ENCODE data around the gene NCAM1. TPM values are rescaled to one million over a fixed set of nuclear protein-coding genes. Genes with fewer than 3 reads are reported as not detected.

NCAM1 gene
- not detected in 2 replicates for total RNA-seq (2011; cell fraction: chromatin; rRNA removed; ENCODE audit: low replicate concordance)
- not detected in 2 replicates for total RNA-seq (2011; cell fraction: nucleolus; rRNA removed)
- not detected in 2 replicates for total RNA-seq (2011; cell fraction: nucleoplasm; rRNA removed)
- not detected in 2 replicates for total RNA-seq (2014; rRNA removed)
- total RNA-seq (2014; rRNA removed; fragmentation: Illumina TruSeq; extraction: Trizol) = not detected in 2 replicates
- total RNA-seq (2015; rRNA removed; fragmentation: Illumina TruSeq; extraction: Trizol) = not detected in 2 replicates
- 0.09 TPM in 2 replicates for total RNA-seq (2021)
- polyA plus RNA-seq (2011; rRNA removed) = not detected in 2 replicates
- polyA plus RNA-seq (2011; cell fraction: cytosol; rRNA removed) = 0.01 and 0.03 TPM in 2 replicates
- not detected in 2 replicates for polyA plus RNA-seq (2011; cell fraction: nucleus; rRNA removed)
- polyA plus RNA-seq (2012) = 0.05 TPM in 1 of 2 replicates, not detected in the other
- polyA plus RNA-seq (2014; fragmentation: Illumina TruSeq; extraction: Trizol) = not detected in 2 replicates
- under 1 TPM in 1 of 2 experiments, not detected in 1; 0.23 TPM for polyA plus RNA-seq (2014; fragmentation: Nextera tagmentation; extraction: Ambion mirVana)
- polyA plus RNA-seq (2014; rRNA removed) = not detected in 2 replicates
- polyA minus RNA-seq (2011; rRNA and poly(A)+ RNA removed) = not detected in 2 replicates
- polyA minus RNA-seq (2011; cell fraction: cytosol; rRNA and poly(A)+ RNA removed) = not detected in 2 replicates
- polyA minus RNA-seq (2011; cell fraction: nucleus; rRNA and poly(A)+ RNA removed) = not detected in 2 replicates
- percentile 0 among the genes with signal in this experiment for Bru-seq, nascent RNA
- BruChase-seq, experiment 1, labeled RNA remaining after a 2-hour chase = percentile 1 among the genes with signal in this experiment
- percentile 2 among the genes with signal in this experiment for BruChase-seq, experiment 2, labeled RNA remaining after a 6-hour chase
- long read RNA-seq, experiment 1 = 0 reads
- long read RNA-seq, experiment 2 = 0 reads
- long read RNA-seq, experiment 3 = 0 reads

DNA sequence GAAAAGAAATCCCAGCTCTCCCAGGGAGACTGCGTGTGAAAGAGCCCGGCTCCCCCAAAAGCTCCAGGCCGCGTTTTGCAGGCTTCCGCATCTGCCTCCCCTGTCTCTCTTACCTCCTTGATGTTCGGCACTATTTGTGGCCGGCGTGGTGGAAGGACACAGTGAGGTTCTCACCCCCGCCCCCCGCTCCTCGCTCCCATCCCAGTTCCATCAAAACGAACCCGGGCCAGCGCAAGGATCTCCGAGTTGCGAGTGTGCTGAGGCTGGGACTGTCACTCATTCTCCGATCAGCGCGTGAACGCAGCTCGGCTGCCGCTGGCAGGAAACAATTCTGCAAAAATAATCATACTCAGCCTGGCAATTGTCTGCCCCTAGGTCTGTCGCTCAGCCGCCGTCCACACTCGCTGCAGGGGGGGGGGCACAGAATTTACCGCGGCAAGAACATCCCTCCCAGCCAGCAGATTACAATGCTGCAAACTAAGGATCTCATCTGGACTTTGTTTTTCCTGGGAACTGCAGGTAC is at the start of gene NCAM1:
Gene NCAM1 (plus strand): TSS at position 275 of the 523 bp plus-strand sequence.
- Histone ChIP-seq H4K20me1 (replicated peaks; ENCODE audit: control insufficient read depth, insufficient read depth, low read length) (no peaks in the 10 kb centered on the region), H3K4me1 (replicated peaks in 1 of 2; ENCODE audit: control insufficient read depth in 2 of 2, insufficient read depth in 2 of 2, low read length in 2 of 2) (peaks cover 0 to 18% of the 10 kb centered on the region in 2 experiments; a peak in 2 of 5 replicates), H3K4me2 (ENCODE audit: insufficient read depth, low read length) (no peak within 1 kb of the TSS), H3K9me1 (ENCODE audit: control insufficient read depth, insufficient read depth, low read length) (no peaks in the 10 kb centered on the region), H3K27me3 (ENCODE audit: control insufficient read depth in 2 of 2, insufficient read depth in 2 of 2, low read length in 2 of 2) (peaks cover 15 to 30% of the 10 kb centered on the region in 2 experiments), H3K79me2 (ENCODE audit: control insufficient read depth, insufficient read depth, low read length) (no peaks in the 10 kb centered on the region), H3K27ac (ENCODE audit: extremely low read depth, low read depth, low read length) (no peak within 1 kb of the TSS), H3K36me3 (ENCODE audit: control insufficient read depth, insufficient read depth, low read length) (no peaks in the 10 kb centered on the region), H3K9ac (ENCODE audit: insufficient read depth in 1 of 2, low read depth in 2 of 2, low read length in 2 of 2) (no peak within 1 kb of the TSS), H2AFZ (ENCODE audit: low read depth, low read length) (no peak within 1 kb of the TSS), H3K4me3 (no peak within 1 kb of the TSS), H3K9me3 (replicated peaks; ENCODE audit: control insufficient read depth, insufficient read depth, low read depth, low read length) (no peaks in the 10 kb centered on the region)
- DNase-seq (ENCODE audit: extremely low read depth in 1 of 4, low spot score in 3 of 4) (peak; percentile 10 to 32 (median 17)), FAIRE-seq (no peak), ATAC-seq (peak; percentile 72)
- in situ Hi-C loops (cut with MboI) (no loop called here), intact Hi-C loops (cut with micrococcal nuclease) (no loop called here)
- CTCF ChIA-PET (ENCODE audit: low intra/inter-chr PET ratio) = no interaction called here
- 4% methylated on average over 28 of the region's 28 CpGs for WGBS (ENCODE audit: insufficient coverage, low coverage, missing lambda C conversion rate)
- POLR2A ChIA-PET = interaction anchor here (0.6 kb wide), 2 partner anchors 20 to 487 kb away, joined by 3 to 5 read pairs; no protein-coding TSS in a partner anchor
- TF ChIP-seq, protein P1, sequence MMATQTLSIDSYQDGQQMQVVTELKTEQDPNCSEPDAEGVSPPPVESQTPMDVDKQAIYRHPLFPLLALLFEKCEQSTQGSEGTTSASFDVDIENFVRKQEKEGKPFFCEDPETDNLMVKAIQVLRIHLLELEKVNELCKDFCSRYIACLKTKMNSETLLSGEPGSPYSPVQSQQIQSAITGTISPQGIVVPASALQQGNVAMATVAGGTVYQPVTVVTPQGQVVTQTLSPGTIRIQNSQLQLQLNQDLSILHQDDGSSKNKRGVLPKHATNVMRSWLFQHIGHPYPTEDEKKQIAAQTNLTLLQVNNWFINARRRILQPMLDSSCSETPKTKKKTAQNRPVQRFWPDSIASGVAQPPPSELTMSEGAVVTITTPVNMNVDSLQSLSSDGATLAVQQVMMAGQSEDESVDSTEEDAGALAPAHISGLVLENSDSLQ (IDR thresholded peaks at IDR 0.05) = peak; percentile 66
- no peak for TF ChIP-seq FOXK2 (conservative IDR thresholded peaks at IDR 0.05 in 1 of 2, IDR thresholded peaks at IDR 0.05 in 1 of 2; ENCODE audit: low read depth in 2 of 2)
- TF ChIP-seq NEUROD1 (IDR thresholded peaks at IDR 0.05; ENCODE audit: borderline replicate concordance, low read depth, low read length, partially characterized antibody) = peak; percentile 38
- no peak for TF ChIP-seq RCOR1 (IDR thresholded peaks at IDR 0.05; ENCODE audit: borderline replicate concordance in 1 of 2, low read depth in 2 of 2, low read length in 2 of 2)
- TF ChIP-seq, protein P2, sequence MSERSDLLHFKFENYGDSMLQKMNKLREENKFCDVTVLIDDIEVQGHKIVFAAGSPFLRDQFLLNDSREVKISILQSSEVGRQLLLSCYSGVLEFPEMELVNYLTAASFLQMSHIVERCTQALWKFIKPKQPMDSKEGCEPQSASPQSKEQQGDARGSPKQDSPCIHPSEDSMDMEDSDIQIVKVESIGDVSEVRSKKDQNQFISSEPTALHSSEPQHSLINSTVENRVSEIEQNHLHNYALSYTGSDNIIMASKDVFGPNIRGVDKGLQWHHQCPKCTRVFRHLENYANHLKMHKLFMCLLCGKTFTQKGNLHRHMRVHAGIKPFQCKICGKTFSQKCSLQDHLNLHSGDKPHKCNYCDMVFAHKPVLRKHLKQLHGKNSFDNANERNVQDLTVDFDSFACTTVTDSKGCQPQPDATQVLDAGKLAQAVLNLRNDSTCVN (CRISPR knock-in tag; IDR thresholded peaks at IDR 0.05) = no peak
- BruUV-seq (replicated peaks) = no TSS peak

Measured in K562 (cell line).